Measurements from ENCODE around the gene KLF16. TPM values are rescaled to one million over a fixed set of nuclear protein-coding genes. Genes with fewer than 3 reads are reported as not detected.

Gene KLF16
- total RNA-seq, 4 donors from 2014 or later = 9.0 to 16.2 (median 13.5) TPM

DNA sequence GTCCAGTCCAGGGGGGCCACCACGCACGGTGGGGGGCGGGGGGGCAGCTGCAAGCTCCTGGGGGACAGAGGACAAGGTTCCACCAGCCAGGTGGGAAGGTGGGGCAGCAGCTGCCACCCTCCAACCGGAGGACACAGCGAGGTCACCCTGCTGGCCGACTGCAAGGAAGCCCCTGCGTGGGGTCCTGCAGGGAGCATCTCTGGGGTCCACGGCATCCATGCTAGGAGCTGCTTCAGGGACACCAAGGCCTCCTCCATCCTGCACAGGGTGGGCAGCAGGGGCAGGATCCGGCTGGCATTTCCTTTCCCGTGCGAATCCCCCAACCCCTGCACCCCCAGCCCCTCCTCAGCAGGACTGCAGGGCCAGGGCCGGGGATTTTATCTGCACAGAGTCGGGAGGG, 8.3 kb upstream of the KLF16 start:
- H3K4me3 ChIP-seq (ENCODE audit: low read depth, poor library complexity, severe bottlenecking) = no peak overlapping the region
- 88 to 91% methylated on average over 11 to 13 of the region's 13 CpGs for WGBS, 2 donors
- TF ChIP-seq POLR2A (IDR thresholded peaks at IDR 0.05) = no peak
- TF ChIP-seq, protein P1, sequence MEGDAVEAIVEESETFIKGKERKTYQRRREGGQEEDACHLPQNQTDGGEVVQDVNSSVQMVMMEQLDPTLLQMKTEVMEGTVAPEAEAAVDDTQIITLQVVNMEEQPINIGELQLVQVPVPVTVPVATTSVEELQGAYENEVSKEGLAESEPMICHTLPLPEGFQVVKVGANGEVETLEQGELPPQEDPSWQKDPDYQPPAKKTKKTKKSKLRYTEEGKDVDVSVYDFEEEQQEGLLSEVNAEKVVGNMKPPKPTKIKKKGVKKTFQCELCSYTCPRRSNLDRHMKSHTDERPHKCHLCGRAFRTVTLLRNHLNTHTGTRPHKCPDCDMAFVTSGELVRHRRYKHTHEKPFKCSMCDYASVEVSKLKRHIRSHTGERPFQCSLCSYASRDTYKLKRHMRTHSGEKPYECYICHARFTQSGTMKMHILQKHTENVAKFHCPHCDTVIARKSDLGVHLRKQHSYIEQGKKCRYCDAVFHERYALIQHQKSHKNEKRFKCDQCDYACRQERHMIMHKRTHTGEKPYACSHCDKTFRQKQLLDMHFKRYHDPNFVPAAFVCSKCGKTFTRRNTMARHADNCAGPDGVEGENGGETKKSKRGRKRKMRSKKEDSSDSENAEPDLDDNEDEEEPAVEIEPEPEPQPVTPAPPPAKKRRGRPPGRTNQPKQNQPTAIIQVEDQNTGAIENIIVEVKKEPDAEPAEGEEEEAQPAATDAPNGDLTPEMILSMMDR (IDR thresholded peaks at IDR 0.05) = no peak
- intact Hi-C loops (cut with DNase I; ENCODE audit: low total_unique reads) = no loop called here
- no peak for DNase-seq (ENCODE audit: low spot score in 2 of 2)

GRCh38 chr19:1871140-1871597, 7.8 kb upstream of the KLF16 start:
- WGBS, 2 donors = 88 to 90% methylated on average over 14 to 15 of the region's 15 CpGs

GRCh38 chr19:1868971-1869370, 5.6 kb upstream of the KLF16 start:
- WGBS, 2 donors = 78 to 85% methylated on average over 7 of the region's 7 CpGs
- intact Hi-C loops (cut with DNase I; ENCODE audit: low total_unique reads) = no loop called here
- TF ChIP-seq, protein P1 (IDR thresholded peaks at IDR 0.05) = no peak
- no peak for TF ChIP-seq POLR2A (IDR thresholded peaks at IDR 0.05)

More at GRCh38 chr19:1871140-1871597, 7.8 kb upstream of the KLF16 start:
- H3K4me3 ChIP-seq (ENCODE audit: low read depth, poor library complexity, severe bottlenecking) = no peak overlapping the region
- TF ChIP-seq, protein P1 (IDR thresholded peaks at IDR 0.05) = no peak
- TF ChIP-seq POLR2A (IDR thresholded peaks at IDR 0.05) = no peak
- DNase-seq (ENCODE audit: low spot score in 2 of 2) = no peak
- intact Hi-C loops (cut with DNase I; ENCODE audit: low total_unique reads) = no loop called here

DNA sequence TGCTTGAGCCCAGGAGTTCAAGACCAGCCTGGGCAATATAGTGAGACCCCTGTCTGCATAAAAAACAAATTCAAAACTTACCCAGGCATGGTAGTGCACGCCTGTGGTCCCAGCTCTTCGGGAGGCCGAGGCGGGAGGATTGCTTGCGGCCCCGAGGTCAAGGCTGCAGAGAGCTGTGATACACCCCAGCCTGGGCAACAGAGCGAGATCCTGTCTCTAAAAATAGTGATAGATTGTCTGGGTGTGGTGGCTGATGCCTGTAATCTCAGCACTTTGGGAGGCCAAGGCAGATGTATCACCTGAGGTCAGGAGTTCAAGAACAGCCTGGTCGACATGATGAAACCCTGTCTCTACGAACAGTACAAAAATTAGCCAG, 4.0 kb upstream of the KLF16 start:
- no peak overlapping the region for H3K4me3 ChIP-seq (ENCODE audit: low read depth, poor library complexity, severe bottlenecking)
- DNase-seq (ENCODE audit: low spot score in 2 of 2) = no peak
- 82 to 88% methylated on average over 9 of the region's 9 CpGs for WGBS, 2 donors
- TF ChIP-seq, protein P1 (IDR thresholded peaks at IDR 0.05) = no peak
- TF ChIP-seq POLR2A (IDR thresholded peaks at IDR 0.05) = no peak
- intact Hi-C loops (cut with DNase I; ENCODE audit: low total_unique reads) = no loop called here

More at GRCh38 chr19:1868971-1869370, 5.6 kb upstream of the KLF16 start:
- H3K4me3 ChIP-seq (ENCODE audit: low read depth, poor library complexity, severe bottlenecking) = no peak overlapping the region
- no peak for DNase-seq (ENCODE audit: low spot score in 2 of 2)

DNA sequence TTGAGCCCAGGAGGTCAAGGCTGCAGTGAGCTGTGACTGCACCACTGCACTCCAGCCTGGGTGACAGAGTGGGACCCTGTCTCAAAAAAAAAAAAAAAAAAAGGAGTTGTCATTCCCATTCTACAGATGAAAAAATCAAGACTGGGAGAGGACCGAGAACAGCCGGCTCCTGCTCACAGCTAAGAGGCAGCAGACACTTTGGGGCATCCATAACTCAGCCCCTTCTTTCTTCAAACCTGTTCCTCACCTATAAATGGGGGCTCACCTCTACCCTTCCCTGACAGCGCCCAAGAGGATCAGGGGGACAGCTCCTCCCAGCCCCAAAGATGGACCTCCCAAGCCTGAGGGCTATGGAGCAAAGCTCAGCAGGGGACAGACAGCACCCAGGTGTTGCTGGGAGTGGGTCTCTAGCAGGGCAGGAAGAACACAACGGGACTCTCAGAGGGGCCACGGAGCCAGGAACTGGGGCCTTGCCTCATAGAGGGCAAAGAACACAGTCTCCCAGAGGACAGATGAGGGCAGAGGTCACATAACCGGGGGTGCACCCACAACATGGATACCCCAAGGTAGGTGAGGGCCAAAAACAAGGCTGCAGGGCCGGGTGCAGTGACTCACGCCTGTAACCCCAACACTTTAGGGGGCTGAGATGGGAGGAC, 3.4 kb upstream of the KLF16 start:
- WGBS, 2 donors = 83 to 90% methylated on average over 8 of the region's 8 CpGs

More for the DNA sequence above, 3.4 kb upstream of the KLF16 start:
- DNase-seq (ENCODE audit: low spot score in 2 of 2) = no peak
- intact Hi-C loops (cut with DNase I; ENCODE audit: low total_unique reads) = no loop called here
- H3K4me3 ChIP-seq (ENCODE audit: low read depth, poor library complexity, severe bottlenecking) = no peak overlapping the region
- TF ChIP-seq, protein P1 (IDR thresholded peaks at IDR 0.05) = no peak
- TF ChIP-seq POLR2A (IDR thresholded peaks at IDR 0.05) = no peak
